Endodermal cell (in vitro differentiated cells): Measurements from ENCODE around the gene TNIK. TPM values are rescaled to one million over a fixed set of nuclear protein-coding genes. Genes with fewer than 3 reads are reported as not detected.
"Not testable (repeated sequence)": the region's sequence is repeated elsewhere in the genome, so short reads cannot be mapped to it uniquely, and the experiment has no call there.

ENCODE experiments used
- DNase-seq: peaks from one replicate; pipeline ENCODE4 v3.0.0-alpha.2; 2017
- H3K27ac ChIP-seq: 2 replicates; pipeline ENCODE4 v1.5.1; 2013; ENCODE audit warnings: mild to moderate bottlenecking, low read depth, low read length, moderate library complexity
- H3K27me3 ChIP-seq: 2 replicates; pipeline ENCODE4 v1.6.1; 2013; ENCODE audit warnings: mild to moderate bottlenecking, low read length, moderate library complexity; ENCODE audit not compliant: insufficient read depth, control insufficient read depth, poor library complexity, severe bottlenecking
- H3K36me3 ChIP-seq: 2 replicates; pipeline ENCODE4 v1.7.0; 2013; ENCODE audit warnings: mild to moderate bottlenecking, low read length, moderate library complexity; ENCODE audit not compliant: control insufficient read depth, insufficient read depth
- H3K4me1 ChIP-seq: one replicate; pipeline ENCODE4 v1.7.0; 2013; ENCODE audit warnings: low read length; ENCODE audit not compliant: control insufficient read depth, insufficient read depth
- H3K4me3 ChIP-seq: 2 replicates; pipeline ENCODE4 v1.5.1; 2013; ENCODE audit warnings: mild to moderate bottlenecking, low read length, moderate library complexity
- H3K9ac ChIP-seq: 2 replicates; pipeline ENCODE4 v1.6.1; 2013; ENCODE audit warnings: mild to moderate bottlenecking, low read length, moderate library complexity; ENCODE audit not compliant: poor library complexity, severe bottlenecking; ENCODE audit errors: extremely low read depth
- H3K9me3 ChIP-seq: 2 replicates; pipeline ENCODE4 v1.6.1; 2013; ENCODE audit warnings: mild to moderate bottlenecking, low read length, moderate library complexity; ENCODE audit not compliant: control insufficient read depth
- H3K27ac Mint-ChIP-seq: 2 replicates; pipeline ENCODE4 v1.8.0; 2020; ENCODE audit warnings: mixed read lengths
- H3K27me3 Mint-ChIP-seq: 2 replicates; pipeline ENCODE4 v1.8.0; 2021; ENCODE audit warnings: mild to moderate bottlenecking, mixed read lengths; ENCODE audit not compliant: insufficient read depth
- H3K36me3 Mint-ChIP-seq: 2 replicates; pipeline ENCODE4 v1.8.0; 2020; ENCODE audit warnings: low read depth, mixed read lengths
- H3K4me1 Mint-ChIP-seq: 2 replicates; pipeline ENCODE4 v1.8.0; 2020; ENCODE audit warnings: mixed read lengths
- H3K4me3 Mint-ChIP-seq: 2 replicates; pipeline ENCODE4 v1.8.0; 2020; ENCODE audit warnings: mild to moderate bottlenecking, moderate library complexity, mixed read lengths
- H3K9me3 Mint-ChIP-seq: 2 replicates; pipeline ENCODE4 v1.8.0; 2020; ENCODE audit warnings: mild to moderate bottlenecking, mixed read lengths
- whole genome bisulfite sequencing, 2 experiments: methylation state at CpG; one replicate each; pipeline versions ENCODE4 v1.1.5 to v1.1.7; 2013; ENCODE audit warnings: missing lambda C conversion rate in 2 of 2, mixed read lengths in 1 of 2; ENCODE audit not compliant: insufficient coverage in 1 of 2, insufficient read length in 1 of 2; 5-methylcytosine and 5-hydroxymethylcytosine counted together
- total RNA-seq, 2 donors: library from RNA; stranded (reverse); fragmentation: NEBNext Ultra II Directional in 1 of 2; extraction: Animal tissue kit (Norgen Biotek cat#: 25700) in 1 of 2; gene quantifications; 2 replicates in 1 of 2; 3 replicates in 1 of 2; pipeline ENCODE4 v1.2.1, GENCODE V29; 2021
- TF ChIP-seq, protein P1 (sequence below): fragments of 200-600 bp; sonication (generic); conservative IDR thresholded peaks from 2 replicates; pipeline ENCODE4 v1.5.0; 2021; ENCODE audit warnings: antibody characterized with exemption, mild to moderate bottlenecking

Gene TNIK
- total RNA-seq, 2 donors from 2014 or later = 12.2 to 14.9 TPM

DNA sequence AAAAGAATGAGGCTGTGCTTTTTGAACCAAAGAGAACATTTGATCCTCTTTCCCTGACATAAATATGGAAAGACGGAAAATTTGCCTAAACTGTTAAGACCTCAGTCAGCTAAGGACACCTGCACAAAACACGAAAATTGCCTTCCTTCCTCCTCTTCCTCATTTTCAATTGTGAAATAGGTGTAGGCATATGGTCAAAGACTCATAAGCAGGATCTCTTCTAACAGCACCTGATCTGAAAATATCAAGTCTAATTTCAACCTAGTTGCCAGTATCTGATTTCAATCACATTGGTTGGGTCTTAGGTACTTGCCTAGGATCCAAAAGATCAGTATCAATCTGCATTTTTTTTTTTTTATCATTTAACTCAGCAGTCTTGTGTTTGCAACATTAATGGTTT lies 218.0 kb downstream of the TNIK start:
- no peaks in the 10 kb centered on the region for H3K4me1 Mint-ChIP-seq
- no peak overlapping the region for H3K9ac ChIP-seq
- no peaks in the 10 kb centered on the region for H3K27me3 Mint-ChIP-seq
- H3K9me3 Mint-ChIP-seq = no peaks in the 10 kb centered on the region
- no peaks in the 10 kb centered on the region for H3K4me1 ChIP-seq
- no peak for DNase-seq
- 86% methylated on average over 2 of the region's 2 CpGs; no CpG with 5 or more reads in 1 of the 2 experiments for WGBS, 2 experiments
- H3K4me3 Mint-ChIP-seq = no peak overlapping the region
- TF ChIP-seq, protein P1, sequence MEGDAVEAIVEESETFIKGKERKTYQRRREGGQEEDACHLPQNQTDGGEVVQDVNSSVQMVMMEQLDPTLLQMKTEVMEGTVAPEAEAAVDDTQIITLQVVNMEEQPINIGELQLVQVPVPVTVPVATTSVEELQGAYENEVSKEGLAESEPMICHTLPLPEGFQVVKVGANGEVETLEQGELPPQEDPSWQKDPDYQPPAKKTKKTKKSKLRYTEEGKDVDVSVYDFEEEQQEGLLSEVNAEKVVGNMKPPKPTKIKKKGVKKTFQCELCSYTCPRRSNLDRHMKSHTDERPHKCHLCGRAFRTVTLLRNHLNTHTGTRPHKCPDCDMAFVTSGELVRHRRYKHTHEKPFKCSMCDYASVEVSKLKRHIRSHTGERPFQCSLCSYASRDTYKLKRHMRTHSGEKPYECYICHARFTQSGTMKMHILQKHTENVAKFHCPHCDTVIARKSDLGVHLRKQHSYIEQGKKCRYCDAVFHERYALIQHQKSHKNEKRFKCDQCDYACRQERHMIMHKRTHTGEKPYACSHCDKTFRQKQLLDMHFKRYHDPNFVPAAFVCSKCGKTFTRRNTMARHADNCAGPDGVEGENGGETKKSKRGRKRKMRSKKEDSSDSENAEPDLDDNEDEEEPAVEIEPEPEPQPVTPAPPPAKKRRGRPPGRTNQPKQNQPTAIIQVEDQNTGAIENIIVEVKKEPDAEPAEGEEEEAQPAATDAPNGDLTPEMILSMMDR = no peak
- H3K27me3 ChIP-seq = no peaks in the 10 kb centered on the region
- H3K27ac ChIP-seq = no peak overlapping the region
- no peak overlapping the region for H3K4me3 ChIP-seq
- H3K27ac Mint-ChIP-seq = no peak overlapping the region
- H3K36me3 Mint-ChIP-seq = no peaks in the 10 kb centered on the region
- no peaks in the 10 kb centered on the region for H3K36me3 ChIP-seq
- H3K9me3 ChIP-seq = no peaks in the 10 kb centered on the region

DNA sequence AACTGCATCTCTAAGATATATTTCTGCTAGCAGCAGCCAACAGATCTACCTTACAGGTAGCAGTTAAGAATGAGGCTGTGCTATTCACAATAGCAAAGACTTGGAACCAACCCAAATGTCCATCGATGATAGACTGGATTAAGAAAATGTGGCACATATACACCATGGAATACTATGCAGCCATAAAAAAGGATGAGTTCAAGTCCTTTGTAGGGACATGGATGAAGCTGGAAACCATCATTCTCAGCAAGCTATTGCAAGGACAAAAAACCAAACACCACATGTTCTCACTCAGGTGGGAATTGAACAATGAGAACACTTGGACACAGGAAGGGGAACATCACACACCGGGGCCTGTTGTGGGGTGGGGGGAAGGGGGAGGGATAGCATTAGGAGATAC lies 218.6 kb downstream of the TNIK start:
- H3K9me3 Mint-ChIP-seq, H3K4me1 ChIP-seq, H3K4me3 Mint-ChIP-seq, H3K36me3 Mint-ChIP-seq, H3K27me3 Mint-ChIP-seq, H3K27ac ChIP-seq, H3K27me3 ChIP-seq, H3K4me1 Mint-ChIP-seq, DNase-seq, H3K4me3 ChIP-seq, H3K9me3 ChIP-seq, H3K9ac ChIP-seq, H3K36me3 ChIP-seq, H3K27ac Mint-ChIP-seq: not testable (repeated sequence)
- 90% methylated on average over 2 of the region's 2 CpGs; no CpG with 5 or more reads in 1 of the 2 experiments for WGBS, 2 experiments

DNA sequence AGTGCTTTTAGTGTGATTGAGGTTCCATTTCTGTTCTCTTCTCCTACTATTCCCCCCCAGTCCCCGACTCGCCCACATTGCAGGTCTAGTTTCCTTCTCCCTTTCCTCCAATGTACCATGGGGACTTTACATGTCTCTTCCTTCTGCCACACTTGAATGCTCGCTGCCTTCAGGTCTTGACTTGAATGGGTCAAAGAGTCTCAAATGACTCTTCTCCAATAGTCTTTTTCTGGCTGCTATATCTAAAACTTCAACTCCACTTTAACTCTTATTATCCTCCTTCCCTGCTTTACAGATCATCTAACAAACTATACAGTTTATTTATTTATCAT lies 219.7 kb downstream of the TNIK start:
- H3K4me3 Mint-ChIP-seq = no peak overlapping the region
- peaks cover 9% of the 10 kb centered on the region for H3K4me1 Mint-ChIP-seq
- TF ChIP-seq, protein P1 = no peak
- WGBS, 2 experiments = 94 to 100% methylated on average over 1 to 3 of the region's 3 CpGs
- no peaks in the 10 kb centered on the region for H3K36me3 Mint-ChIP-seq
- no peak overlapping the region for H3K27ac Mint-ChIP-seq
- no peaks in the 10 kb centered on the region for H3K27me3 ChIP-seq
- H3K4me3 ChIP-seq = no peak overlapping the region
- peak overlapping the region; percentile 8 for H3K27ac ChIP-seq
- no peaks in the 10 kb centered on the region for H3K36me3 ChIP-seq
- H3K9me3 ChIP-seq = no peaks in the 10 kb centered on the region
- no peaks in the 10 kb centered on the region for H3K4me1 ChIP-seq
- no peaks in the 10 kb centered on the region for H3K9me3 Mint-ChIP-seq
- H3K27me3 Mint-ChIP-seq = no peaks in the 10 kb centered on the region
- H3K9ac ChIP-seq = no peak overlapping the region
- DNase-seq = no peak

DNA sequence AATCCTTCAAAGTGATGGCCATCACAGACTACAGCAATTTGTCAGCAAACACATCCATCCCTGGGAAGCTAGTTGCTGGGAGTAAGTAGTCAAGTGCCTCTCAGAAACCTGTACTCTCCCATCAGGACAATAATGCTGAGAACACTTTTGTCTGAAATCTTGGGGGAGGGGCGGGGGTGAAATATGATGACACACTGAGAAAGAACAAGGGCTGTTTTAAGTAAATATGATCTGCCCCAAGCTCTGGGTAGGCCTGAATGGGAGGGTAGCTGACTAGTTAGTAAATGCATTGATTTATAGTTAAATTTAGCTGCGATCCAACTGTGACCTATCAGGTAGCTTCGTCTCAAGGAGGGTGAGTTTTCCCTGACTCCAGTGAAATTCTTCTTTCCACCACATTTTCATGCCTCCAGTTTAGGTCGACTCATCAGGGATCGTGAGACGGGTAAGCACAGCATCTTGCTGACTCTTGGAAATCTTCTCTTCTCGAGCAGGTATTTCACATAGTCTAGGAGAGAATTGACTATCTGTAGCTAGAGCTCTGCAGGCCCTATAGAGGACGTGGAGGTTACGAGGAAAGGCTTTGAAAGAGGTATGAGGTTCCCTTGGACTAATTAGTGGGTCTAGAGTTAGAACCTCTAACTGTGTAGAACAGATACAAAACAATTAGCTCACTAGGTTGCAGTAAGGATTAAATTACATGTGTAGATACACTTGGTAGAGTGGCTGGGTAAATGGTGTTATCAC lies 220.3 kb downstream of the TNIK start:
- H3K9ac ChIP-seq = no peak overlapping the region
- no peak for DNase-seq
- no peaks in the 10 kb centered on the region for H3K4me1 ChIP-seq
- no peaks in the 10 kb centered on the region for H3K36me3 ChIP-seq
- H3K27me3 ChIP-seq = no peaks in the 10 kb centered on the region
- H3K27ac ChIP-seq = peak overlapping the region; percentile 8
- TF ChIP-seq, protein P1 = no peak
- no peaks in the 10 kb centered on the region for H3K9me3 ChIP-seq
- no peak overlapping the region for H3K4me3 ChIP-seq
- Mint-ChIP-seq H3K4me1 (peaks cover 9% of the 10 kb centered on the region), H3K27ac (no peak overlapping the region), H3K27me3 (no peaks in the 10 kb centered on the region), H3K36me3 (no peaks in the 10 kb centered on the region), H3K9me3 (no peaks in the 10 kb centered on the region), H3K4me3 (no peak overlapping the region)
- 91 to 93% methylated on average over 7 to 9 of the region's 9 CpGs for WGBS, 2 experiments
